PC-3 (cell line): ENCODE data around the gene PHETA1.

ENCODE experiments used
- EZH2 ChIP-seq: fragments of 300-600 bp; sonication (generic); IDR thresholded peaks from one replicate; pipeline ENCODE4 v1.6.1; 2017; ENCODE audit warnings: antibody characterized with exemption, mild to moderate bottlenecking, low read length; ENCODE audit not compliant: unreplicated experiment
- TF ChIP-seq, protein P1 (sequence below): fragments of 300-600 bp; sonication (generic); conservative IDR thresholded peaks from 2 replicates; pipeline ENCODE4 v1.5.1; 2017; ENCODE audit warnings: antibody characterized with exemption, low read depth, mild to moderate bottlenecking, low read length

GRCh38 chr12:111405859-111406473 lies 37.1 kb upstream of the PHETA1 start, which contains the start of gene SH2B3:
- TF ChIP-seq, protein P1, sequence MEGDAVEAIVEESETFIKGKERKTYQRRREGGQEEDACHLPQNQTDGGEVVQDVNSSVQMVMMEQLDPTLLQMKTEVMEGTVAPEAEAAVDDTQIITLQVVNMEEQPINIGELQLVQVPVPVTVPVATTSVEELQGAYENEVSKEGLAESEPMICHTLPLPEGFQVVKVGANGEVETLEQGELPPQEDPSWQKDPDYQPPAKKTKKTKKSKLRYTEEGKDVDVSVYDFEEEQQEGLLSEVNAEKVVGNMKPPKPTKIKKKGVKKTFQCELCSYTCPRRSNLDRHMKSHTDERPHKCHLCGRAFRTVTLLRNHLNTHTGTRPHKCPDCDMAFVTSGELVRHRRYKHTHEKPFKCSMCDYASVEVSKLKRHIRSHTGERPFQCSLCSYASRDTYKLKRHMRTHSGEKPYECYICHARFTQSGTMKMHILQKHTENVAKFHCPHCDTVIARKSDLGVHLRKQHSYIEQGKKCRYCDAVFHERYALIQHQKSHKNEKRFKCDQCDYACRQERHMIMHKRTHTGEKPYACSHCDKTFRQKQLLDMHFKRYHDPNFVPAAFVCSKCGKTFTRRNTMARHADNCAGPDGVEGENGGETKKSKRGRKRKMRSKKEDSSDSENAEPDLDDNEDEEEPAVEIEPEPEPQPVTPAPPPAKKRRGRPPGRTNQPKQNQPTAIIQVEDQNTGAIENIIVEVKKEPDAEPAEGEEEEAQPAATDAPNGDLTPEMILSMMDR = no peak
- TF ChIP-seq EZH2 = no peak
